Forelimb muscle (tissue), 1 donor: ENCODE measurements around the gene FAM72B. TPM values are rescaled to one million over a fixed set of nuclear protein-coding genes. Genes with fewer than 3 reads are reported as not detected.
"Not testable (repeated sequence)": the region's sequence is repeated elsewhere in the genome, so short reads cannot be mapped to it uniquely, and the experiment has no call there.

ENCODE experiments used
- DNase-seq: peaks from one replicate; pipeline ENCODE4 v3.0.0-alpha.2; 2013; ENCODE audit warnings: low read depth
- polyA plus RNA-seq: library from polyadenylated mRNA; unstranded; fragments of 120-200 nt; gene quantifications from one replicate; pipeline ENCODE4 v1.2.1, GENCODE V29; 2013; ENCODE audit not compliant: insufficient read length

FAM72B gene
- polyA plus RNA-seq, 1 donor: 3.5 TPM

DNA sequence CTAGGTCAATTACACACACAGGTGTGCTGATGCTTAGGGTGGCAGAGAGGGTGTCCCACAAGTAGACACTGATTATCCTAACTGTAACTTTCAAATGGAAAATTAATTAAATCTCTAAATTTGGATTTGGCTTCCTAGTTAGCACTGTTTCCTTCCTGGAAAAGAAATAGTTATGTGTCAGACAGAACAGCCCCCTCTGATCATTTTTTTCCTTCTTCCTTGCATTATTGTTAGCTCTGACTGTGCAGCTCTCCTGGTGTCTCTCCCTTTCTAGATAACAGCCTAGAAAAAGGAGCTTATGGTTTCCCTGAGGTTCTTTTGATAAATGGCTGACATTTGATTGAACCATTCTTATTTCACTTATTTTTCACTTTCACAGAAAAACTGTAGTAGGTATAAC lies 31.4 kb downstream of the FAM72B start:
- not testable (repeated sequence) for DNase-seq

DNA sequence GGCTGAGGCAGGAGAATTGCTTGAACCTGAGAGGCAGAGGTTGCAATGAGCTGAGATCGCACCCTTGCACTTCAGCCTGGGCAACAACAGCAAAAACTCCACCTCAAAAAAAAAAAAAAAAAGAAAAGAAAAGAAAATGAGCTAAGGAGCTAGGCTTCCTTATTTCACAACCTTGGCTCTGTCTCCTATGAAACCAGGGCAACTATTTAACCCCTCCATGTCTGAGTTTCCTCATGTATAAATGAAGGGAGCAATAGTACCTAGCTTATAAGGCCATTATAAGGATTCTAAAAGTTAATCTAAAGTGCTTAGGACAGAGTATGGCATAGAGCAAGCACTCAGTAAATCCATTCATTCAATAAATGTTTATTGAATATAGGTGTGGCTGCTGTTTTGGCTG lies 32.8 kb downstream of the FAM72B start:
- DNase-seq: not testable (repeated sequence)

DNA sequence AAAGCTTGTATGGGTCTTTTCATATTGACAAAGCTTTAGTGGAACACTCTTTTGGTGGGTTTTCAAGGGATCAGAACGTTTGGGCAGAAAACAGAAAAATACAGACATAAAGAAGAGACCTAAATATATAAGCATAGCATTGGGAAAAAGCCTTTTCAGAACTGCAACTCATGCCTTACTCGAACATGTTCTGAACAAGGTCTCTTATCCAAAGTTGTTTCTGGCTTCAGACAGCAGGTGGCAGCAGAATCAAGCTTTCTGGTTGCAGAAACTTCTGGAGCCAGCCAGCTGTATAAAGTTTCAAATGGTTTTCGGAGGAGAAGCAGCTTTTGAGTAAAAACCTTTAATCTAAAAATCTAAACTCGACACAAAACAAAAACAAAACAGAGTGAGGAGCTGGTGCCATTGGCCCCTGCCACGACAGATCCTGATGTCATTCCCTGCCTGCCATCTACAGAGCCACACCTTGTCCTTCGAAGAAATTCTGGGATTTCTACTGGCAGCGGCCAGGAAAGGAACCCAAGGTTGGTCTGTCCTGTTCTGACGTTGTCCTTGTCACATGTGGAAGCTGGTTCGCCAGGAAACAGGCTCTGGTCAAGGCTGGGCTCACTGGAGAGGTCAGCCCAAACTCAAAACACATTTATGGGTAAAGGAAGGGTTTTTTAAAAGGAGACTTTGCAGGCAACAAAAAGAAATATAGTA lies 35.5 kb downstream of the FAM72B start:
- not testable (repeated sequence) for DNase-seq

DNA sequence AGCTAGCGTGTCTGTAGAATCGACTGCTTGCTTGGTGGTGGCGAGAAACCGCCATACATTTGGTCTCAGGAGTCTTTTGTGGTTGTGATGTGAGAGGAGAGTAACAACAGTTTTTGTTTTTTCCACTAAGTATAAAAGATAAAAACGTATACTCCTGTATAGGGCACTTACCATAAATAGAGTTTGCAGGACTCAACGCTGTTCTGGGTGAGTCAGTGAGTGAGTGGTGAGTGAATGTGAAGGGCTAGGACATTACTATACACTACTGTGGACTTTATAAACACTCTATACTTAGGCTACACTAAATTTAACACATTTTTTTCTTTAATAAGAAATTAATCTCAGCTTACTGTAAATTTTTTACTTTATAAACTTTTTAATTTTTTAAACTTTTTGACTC lies 43.7 kb downstream of the FAM72B start:
- not testable (repeated sequence) for DNase-seq

DNA sequence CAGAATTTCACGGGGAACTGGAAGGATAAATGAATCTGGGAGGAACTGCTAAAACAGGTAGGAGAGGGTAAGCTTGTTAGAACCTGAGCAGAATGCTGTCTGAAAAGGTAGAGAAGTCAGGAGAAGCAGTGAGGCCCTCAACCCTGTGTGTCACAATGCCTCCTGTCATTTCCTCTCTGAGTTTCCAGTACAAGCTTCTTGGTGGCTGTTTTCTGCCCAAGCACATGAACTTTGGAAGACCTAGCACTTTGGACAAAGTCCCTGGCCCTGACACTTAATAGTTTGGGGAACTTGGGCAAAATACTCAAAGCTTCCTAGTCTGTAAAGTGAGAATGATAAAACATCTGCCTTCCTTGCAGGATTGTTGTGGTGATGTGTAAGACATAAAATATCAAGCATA lies 52.6 kb downstream of the FAM72B start:
- DNase-seq: not testable (repeated sequence)

DNA sequence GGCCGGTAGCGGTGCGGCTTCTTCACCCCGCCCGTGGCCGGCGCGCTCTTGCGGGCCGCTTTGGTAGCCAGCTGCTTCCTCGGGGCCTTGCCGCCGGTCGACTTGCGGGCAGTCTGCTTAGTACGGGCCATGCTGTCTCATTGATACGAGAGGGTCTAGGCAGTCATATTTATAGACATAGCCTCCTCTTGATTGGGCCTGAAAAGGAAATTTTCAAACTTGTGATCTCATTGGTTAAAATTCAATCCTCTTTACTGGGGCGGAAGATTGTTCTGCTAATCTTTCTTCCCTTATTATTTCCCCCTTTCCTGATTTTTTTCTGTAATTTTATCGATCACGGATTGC lies 65.7 kb downstream of the FAM72B start:
- not testable (repeated sequence) for DNase-seq

Other genes starting within 250 kb of the FAM72B start
- gene SRGAP2C, start 635 bp upstream of the FAM72B start, polyA plus RNA-seq: 26.2 TPM